ENCODE measurements around the gene PYGO2. TPM values are rescaled to one million over a fixed set of nuclear protein-coding genes. Genes with fewer than 3 reads are reported as not detected.

The PYGO2 gene
- total and polyA plus RNA-seq, 2 donors from 2014 or later = 26.9 to 32.8 TPM

DNA sequence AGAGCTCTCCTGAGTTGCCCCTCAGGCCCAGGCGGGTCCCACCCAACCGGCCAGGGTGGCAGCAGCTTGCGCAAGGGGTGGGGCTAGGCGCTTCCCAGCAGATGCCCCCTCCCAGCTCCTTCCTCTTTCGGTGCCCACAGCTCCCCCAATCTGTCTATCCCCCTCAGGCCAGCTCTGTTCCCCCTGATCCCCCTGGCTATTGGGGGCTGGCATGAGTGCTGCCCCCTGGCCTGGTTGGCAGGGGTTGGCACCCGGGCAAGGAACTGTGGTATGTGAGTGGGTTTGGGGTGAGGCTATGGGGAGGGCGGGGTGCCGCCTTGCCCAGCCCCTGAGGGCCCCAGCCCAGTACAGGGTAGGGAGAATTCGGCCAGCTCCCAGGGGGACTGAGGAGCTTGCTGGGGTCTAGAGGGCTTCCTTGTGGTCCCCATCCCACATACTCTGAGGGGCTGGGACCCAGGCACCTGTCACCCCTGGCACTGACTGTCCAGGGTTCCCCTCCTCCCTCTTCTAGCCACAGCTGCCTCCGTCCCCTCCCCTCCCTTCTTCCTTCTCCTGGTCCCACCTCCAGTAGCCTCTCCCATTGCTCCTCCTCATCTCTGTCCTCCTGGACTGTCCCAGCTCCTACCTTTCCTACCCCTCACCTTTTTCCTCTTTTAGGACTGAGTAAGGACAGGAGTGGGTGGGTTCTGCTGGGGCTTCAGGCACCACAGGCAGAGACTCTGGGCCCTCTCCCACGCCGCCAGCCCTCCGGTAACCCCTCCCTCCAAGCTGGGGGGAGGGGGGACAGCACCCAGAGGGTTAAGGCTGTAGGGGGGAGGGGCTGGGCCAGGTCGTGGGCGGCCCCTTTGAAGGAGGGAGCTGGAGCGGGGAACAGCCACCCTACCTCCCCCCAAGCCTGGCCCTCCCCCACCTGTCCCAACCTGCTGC, 46.7 kb upstream of the PYGO2 start:
- Histone ChIP-seq H3K9me3 (ENCODE audit: control insufficient read depth in 2 of 3, insufficient read depth in 1 of 3, low read length in 3 of 3) (no peaks in the 10 kb centered on the region), H3K27me3 (ENCODE audit: control insufficient read depth, insufficient read depth, low read length) (no peaks in the 10 kb centered on the region), H3K36me3 (ENCODE audit: control insufficient read depth in 2 of 3, insufficient read depth in 3 of 3, low read length in 3 of 3) (no peaks in the 10 kb centered on the region), H3K27ac (ENCODE audit: low read depth in 2 of 2, low read length in 2 of 2) (peak overlapping the region; percentile 41), H3K9ac (ENCODE audit: low read length in 3 of 3) (peak overlapping the region in 1 of 3 donors; percentile 55), H3K4me1 (ENCODE audit: control insufficient read depth in 2 of 3, insufficient read depth in 2 of 3, low read depth in 1 of 3, low read length in 3 of 3) (peaks cover 2 to 57% (median 36%) of the 10 kb centered on the region in 3 donors), H3K4me3 (ENCODE audit: low read length in 3 of 3) (no peak overlapping the region)
- TF ChIP-seq, protein P1, sequence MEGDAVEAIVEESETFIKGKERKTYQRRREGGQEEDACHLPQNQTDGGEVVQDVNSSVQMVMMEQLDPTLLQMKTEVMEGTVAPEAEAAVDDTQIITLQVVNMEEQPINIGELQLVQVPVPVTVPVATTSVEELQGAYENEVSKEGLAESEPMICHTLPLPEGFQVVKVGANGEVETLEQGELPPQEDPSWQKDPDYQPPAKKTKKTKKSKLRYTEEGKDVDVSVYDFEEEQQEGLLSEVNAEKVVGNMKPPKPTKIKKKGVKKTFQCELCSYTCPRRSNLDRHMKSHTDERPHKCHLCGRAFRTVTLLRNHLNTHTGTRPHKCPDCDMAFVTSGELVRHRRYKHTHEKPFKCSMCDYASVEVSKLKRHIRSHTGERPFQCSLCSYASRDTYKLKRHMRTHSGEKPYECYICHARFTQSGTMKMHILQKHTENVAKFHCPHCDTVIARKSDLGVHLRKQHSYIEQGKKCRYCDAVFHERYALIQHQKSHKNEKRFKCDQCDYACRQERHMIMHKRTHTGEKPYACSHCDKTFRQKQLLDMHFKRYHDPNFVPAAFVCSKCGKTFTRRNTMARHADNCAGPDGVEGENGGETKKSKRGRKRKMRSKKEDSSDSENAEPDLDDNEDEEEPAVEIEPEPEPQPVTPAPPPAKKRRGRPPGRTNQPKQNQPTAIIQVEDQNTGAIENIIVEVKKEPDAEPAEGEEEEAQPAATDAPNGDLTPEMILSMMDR (IDR thresholded peaks at IDR 0.05; ENCODE audit: borderline replicate concordance, extremely low read depth, insufficient read depth) = no peak
- DNase-seq (peak; percentile 25 to 78 (median 52)), FAIRE-seq (no peak)
- intact Hi-C loops (cut with DNase I) = no loop called here

DNA sequence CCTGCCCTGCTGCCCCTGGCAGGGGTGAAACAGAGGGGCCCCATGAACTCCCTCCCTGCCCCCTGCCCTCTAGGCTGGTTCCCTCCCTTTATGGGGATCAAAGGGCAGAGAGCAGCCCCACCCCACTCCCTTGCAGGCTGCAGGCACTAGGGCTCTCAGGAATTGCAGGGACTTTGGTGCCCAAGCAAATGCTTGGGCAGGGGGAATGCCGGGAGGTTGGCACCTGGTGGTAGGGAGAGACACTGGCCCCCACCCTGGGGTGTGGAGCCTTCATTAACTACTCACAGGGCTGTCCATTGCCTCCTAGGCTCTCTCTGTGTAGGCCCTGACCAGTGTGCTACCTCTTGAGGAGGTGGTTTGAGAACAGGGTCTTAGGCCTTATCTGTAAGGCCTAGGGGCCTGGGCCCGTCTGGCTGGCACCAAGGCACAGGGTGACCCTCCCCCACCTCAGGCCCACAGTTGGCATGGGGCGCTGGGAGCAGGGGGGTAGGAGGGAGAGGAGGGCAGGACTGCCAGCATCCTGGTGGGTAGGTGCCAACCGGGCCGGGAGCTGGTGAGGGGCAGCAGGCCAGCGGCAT, 45.8 kb upstream of the PYGO2 start:
- Histone ChIP-seq H3K4me1 (ENCODE audit: control insufficient read depth in 2 of 3, insufficient read depth in 2 of 3, low read depth in 1 of 3, low read length in 3 of 3) (peaks cover 2 to 49% (median 32%) of the 10 kb centered on the region in 3 donors), H3K9ac (ENCODE audit: low read length in 3 of 3) (peak overlapping the region in 1 of 3 donors; percentile 61), H3K27me3 (ENCODE audit: control insufficient read depth, insufficient read depth, low read length) (no peaks in the 10 kb centered on the region), H3K4me3 (ENCODE audit: low read length in 3 of 3) (no peak overlapping the region), H3K36me3 (ENCODE audit: control insufficient read depth in 2 of 3, insufficient read depth in 3 of 3, low read length in 3 of 3) (no peaks in the 10 kb centered on the region), H3K9me3 (ENCODE audit: control insufficient read depth in 2 of 3, insufficient read depth in 1 of 3, low read length in 3 of 3) (no peaks in the 10 kb centered on the region), H3K27ac (ENCODE audit: low read depth in 2 of 2, low read length in 2 of 2) (peak overlapping the region; percentile 41 to 57)
- no peak for FAIRE-seq
- peak in 1 of 5 donors; percentile 76 for DNase-seq
- intact Hi-C loops (cut with DNase I) = no loop called here
- TF ChIP-seq, protein P1 (IDR thresholded peaks at IDR 0.05; ENCODE audit: borderline replicate concordance, extremely low read depth, insufficient read depth) = no peak

DNA sequence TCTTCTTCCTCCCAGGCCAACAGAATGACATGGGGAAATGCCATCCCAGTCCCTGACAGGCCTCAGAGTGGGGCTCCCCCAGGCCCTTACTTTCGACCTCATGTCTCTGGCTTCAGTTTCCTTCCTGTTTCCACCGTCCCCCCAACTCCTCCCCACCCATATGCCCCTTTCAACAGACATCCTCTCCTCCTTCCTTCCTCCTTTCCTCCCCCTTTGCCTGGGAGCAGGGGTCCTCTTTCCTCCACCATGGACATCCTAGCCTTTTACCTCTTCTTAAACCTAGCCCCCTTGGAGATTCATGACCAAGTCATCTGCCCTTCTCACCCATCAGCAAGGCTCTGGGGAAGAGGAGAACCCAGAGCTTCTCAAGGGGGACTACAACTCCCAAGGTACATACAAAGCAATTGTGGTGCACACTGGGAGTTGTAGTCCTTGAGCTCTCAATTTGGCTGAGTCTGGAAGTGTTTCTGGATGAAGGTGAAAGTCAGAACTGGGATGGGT, 45.1 kb upstream of the PYGO2 start:
- Histone ChIP-seq H3K4me3 (ENCODE audit: low read length in 3 of 3) (peak overlapping the region in 1 of 3 donors; percentile 13), H3K4me1 (ENCODE audit: control insufficient read depth in 2 of 3, insufficient read depth in 2 of 3, low read depth in 1 of 3, low read length in 3 of 3) (peaks cover 2 to 42% (median 31%) of the 10 kb centered on the region in 3 donors), H3K27me3 (ENCODE audit: control insufficient read depth, insufficient read depth, low read length) (no peaks in the 10 kb centered on the region), H3K27ac (ENCODE audit: low read depth in 2 of 2, low read length in 2 of 2) (peak overlapping the region; percentile 33 to 43), H3K9ac (ENCODE audit: low read length in 3 of 3) (peak overlapping the region in 1 of 3 donors; percentile 40), H3K9me3 (ENCODE audit: control insufficient read depth in 2 of 3, insufficient read depth in 1 of 3, low read length in 3 of 3) (no peaks in the 10 kb centered on the region), H3K36me3 (ENCODE audit: control insufficient read depth in 2 of 3, insufficient read depth in 3 of 3, low read length in 3 of 3) (no peaks in the 10 kb centered on the region)
- peak in 2 of 5 donors; percentile 32 to 69 for DNase-seq
- TF ChIP-seq, protein P1 (IDR thresholded peaks at IDR 0.05; ENCODE audit: borderline replicate concordance, extremely low read depth, insufficient read depth) = no peak
- intact Hi-C loops (cut with DNase I) = no loop called here
- no peak for FAIRE-seq

All from kidney (tissue), 14 donors.